ENCODE measurements around the gene DHX15. TPM values are rescaled to one million over a fixed set of nuclear protein-coding genes. Genes with fewer than 3 reads are reported as not detected.

DHX15 gene
- total and polyA plus RNA-seq, 10 of the 15 experiments (the other 5 are each of a cell fraction or from before 2014, with no cell fraction given): 166 to 269 (median 184) TPM

DNA sequence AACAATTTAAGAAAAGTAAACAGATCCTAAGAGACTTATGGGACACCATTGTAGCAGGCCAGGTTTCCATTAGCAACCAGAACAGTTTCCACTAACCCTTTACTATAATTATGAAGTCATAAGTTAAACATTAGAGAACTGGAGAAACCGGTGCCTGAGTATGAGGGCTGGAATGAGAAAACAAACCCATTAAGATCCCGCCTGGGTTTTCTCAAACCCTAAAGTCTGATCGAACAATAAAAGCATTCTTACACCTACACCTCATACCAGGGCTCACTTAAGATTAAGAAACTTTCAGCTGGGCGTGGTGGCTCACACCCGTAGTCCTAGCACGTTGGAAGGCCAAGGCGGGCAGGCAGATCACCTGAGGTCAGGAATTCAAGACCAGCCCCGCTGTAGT, 13.7 kb upstream of the DHX15 start:
- no peak for DNase-seq (ENCODE audit: low read depth, low spot score)
- in situ Hi-C loops (cut with MboI) (loop anchor here (25.0 kb wide), 1 partner anchor 1261 kb away; no protein-coding TSS in a partner anchor), intact Hi-C loops (cut with micrococcal nuclease; ENCODE audit: unreplicated experiment) (no loop called here)
- Histone ChIP-seq H3K4me3 (no peak overlapping the region), H3K4me2 (ENCODE audit: control insufficient read depth, insufficient read depth) (no peak overlapping the region), H2AFZ (ENCODE audit: control insufficient read depth, low read depth, low read length) (no peak overlapping the region), H3K4me1 (ENCODE audit: control insufficient read depth, insufficient read depth, low read length) (no peaks in the 10 kb centered on the region), H4K20me1 (ENCODE audit: control insufficient read depth, insufficient read depth) (no peaks in the 10 kb centered on the region), H3K79me2 (ENCODE audit: control insufficient read depth, insufficient read depth, low read length) (no peaks in the 10 kb centered on the region), H3K9ac (ENCODE audit: control insufficient read depth, insufficient read depth, low read length) (no peak overlapping the region), H3K27me3 (replicated peaks in 1 of 2; ENCODE audit: control insufficient read depth in 2 of 2, insufficient read depth in 2 of 2, low read length in 1 of 2) (no peaks in the 10 kb centered on the region), H3K36me3 (ENCODE audit: control insufficient read depth in 2 of 2, insufficient read depth in 2 of 2, low read length in 1 of 2) (no peaks in the 10 kb centered on the region), H3K9me3 (replicated peaks; ENCODE audit: control insufficient read depth, insufficient read depth, low read length) (no peaks in the 10 kb centered on the region; the same call in 2 of the 3 replicates), H3K27ac (ENCODE audit: control insufficient read depth, insufficient read depth) (no peak overlapping the region)
- no peak for FAIRE-seq
- ChIA-PET SMC1A (ENCODE audit: uncharacterized antibody, unreplicated experiment) (interaction anchor here (1.2 kb wide), 2 partner anchors 23 to 30 kb away, joined by 3 to 4 read pairs; no protein-coding TSS in a partner anchor), CTCF (interaction anchor here (0.7 kb wide), 1 partner anchor 47 kb away, joined by 3 read pairs; no protein-coding TSS in a partner anchor), POLR2A (no interaction called here), RAD21 (ENCODE audit: unreplicated experiment) (no interaction called here)
- no TSS peak for BruUV-seq (replicated peaks)
- WGBS (ENCODE audit: insufficient coverage, insufficient replicate concordance, low lambda C conversion rate, missing lambda C conversion rate): 46% methylated on average over 8 of the region's 8 CpGs
- ATAC-seq: no peak; the same call in 2 of the 3 replicates
- TF ChIP-seq POLR2AphosphoS2 (IDR thresholded peaks at IDR 0.05; ENCODE audit: low read depth, low read length): no peak
- no peak for TF ChIP-seq NR2C2 (IDR thresholded peaks at IDR 0.05; ENCODE audit: borderline replicate concordance, control insufficient read depth, insufficient read length, low read depth)
- no peak for TF ChIP-seq RAD21 (IDR thresholded peaks at IDR 0.05; ENCODE audit: insufficient read depth, low read depth, low read length)
- no peak for TF ChIP-seq CHD4 (IDR thresholded peaks at IDR 0.05)
- no peak for TF ChIP-seq ZZZ3 (IDR thresholded peaks at IDR 0.05; ENCODE audit: control insufficient read depth, insufficient read length, low read depth)
- no peak for TF ChIP-seq ZBED1 (IDR thresholded peaks at IDR 0.05; ENCODE audit: borderline replicate concordance)
- TF ChIP-seq, protein P1, sequence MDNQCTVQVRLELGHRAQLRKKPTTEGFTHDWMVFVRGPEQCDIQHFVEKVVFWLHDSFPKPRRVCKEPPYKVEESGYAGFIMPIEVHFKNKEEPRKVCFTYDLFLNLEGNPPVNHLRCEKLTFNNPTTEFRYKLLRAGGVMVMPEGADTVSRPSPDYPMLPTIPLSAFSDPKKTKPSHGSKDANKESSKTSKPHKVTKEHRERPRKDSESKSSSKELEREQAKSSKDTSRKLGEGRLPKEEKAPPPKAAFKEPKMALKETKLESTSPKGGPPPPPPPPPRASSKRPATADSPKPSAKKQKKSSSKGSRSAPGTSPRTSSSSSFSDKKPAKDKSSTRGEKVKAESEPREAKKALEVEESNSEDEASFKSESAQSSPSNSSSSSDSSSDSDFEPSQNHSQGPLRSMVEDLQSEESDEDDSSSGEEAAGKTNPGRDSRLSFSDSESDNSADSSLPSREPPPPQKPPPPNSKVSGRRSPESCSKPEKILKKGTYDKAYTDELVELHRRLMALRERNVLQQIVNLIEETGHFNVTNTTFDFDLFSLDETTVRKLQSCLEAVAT (IDR thresholded peaks at IDR 0.05): no peak
- TF ChIP-seq, protein P2, sequence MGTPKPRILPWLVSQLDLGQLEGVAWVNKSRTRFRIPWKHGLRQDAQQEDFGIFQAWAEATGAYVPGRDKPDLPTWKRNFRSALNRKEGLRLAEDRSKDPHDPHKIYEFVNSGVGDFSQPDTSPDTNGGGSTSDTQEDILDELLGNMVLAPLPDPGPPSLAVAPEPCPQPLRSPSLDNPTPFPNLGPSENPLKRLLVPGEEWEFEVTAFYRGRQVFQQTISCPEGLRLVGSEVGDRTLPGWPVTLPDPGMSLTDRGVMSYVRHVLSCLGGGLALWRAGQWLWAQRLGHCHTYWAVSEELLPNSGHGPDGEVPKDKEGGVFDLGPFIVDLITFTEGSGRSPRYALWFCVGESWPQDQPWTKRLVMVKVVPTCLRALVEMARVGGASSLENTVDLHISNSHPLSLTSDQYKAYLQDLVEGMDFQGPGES (IDR thresholded peaks at IDR 0.05): no peak
- TF ChIP-seq GABPA (IDR thresholded peaks at IDR 0.05; ENCODE audit: low read depth): no peak
- no peak for TF ChIP-seq ATF7 (IDR thresholded peaks at IDR 0.05; ENCODE audit: low read depth)
- TF ChIP-seq SUZ12 (IDR thresholded peaks at IDR 0.05; ENCODE audit: unreplicated experiment): no peak
- TF ChIP-seq, protein P3, sequence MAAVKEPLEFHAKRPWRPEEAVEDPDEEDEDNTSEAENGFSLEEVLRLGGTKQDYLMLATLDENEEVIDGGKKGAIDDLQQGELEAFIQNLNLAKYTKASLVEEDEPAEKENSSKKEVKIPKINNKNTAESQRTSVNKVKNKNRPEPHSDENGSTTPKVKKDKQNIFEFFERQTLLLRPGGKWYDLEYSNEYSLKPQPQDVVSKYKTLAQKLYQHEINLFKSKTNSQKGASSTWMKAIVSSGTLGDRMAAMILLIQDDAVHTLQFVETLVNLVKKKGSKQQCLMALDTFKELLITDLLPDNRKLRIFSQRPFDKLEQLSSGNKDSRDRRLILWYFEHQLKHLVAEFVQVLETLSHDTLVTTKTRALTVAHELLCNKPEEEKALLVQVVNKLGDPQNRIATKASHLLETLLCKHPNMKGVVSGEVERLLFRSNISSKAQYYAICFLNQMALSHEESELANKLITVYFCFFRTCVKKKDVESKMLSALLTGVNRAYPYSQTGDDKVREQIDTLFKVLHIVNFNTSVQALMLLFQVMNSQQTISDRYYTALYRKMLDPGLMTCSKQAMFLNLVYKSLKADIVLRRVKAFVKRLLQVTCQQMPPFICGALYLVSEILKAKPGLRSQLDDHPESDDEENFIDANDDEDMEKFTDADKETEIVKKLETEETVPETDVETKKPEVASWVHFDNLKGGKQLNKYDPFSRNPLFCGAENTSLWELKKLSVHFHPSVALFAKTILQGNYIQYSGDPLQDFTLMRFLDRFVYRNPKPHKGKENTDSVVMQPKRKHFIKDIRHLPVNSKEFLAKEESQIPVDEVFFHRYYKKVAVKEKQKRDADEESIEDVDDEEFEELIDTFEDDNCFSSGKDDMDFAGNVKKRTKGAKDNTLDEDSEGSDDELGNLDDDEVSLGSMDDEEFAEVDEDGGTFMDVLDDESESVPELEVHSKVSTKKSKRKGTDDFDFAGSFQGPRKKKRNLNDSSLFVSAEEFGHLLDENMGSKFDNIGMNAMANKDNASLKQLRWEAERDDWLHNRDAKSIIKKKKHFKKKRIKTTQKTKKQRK (IDR thresholded peaks at IDR 0.05; ENCODE audit: low read depth, low read length): no peak
